RPMI7951 (cell line): Measurements from ENCODE around the gene PRAMEF12. TPM values are rescaled to one million over a fixed set of nuclear protein-coding genes. Genes with fewer than 3 reads are reported as not detected.
"Not testable (repeated sequence)": the region's sequence is repeated elsewhere in the genome, so short reads cannot be mapped to it uniquely, and the experiment has no call there.

ENCODE experiments used
- DNase-seq: peaks from one replicate; pipeline ENCODE4 v3.0.0-alpha.2; 2012; ENCODE audit warnings: low read depth
- total RNA-seq: library from RNA; depleted of rRNA; stranded (reverse); fragments of >200 nt; shearing (Covaris generic); gene quantifications from 2 replicates; pipeline ENCODE4 v1.2.3, GENCODE V29; 2014; rRNA removed

Gene PRAMEF12
- not detected in 2 replicates for total RNA-seq

DNA sequence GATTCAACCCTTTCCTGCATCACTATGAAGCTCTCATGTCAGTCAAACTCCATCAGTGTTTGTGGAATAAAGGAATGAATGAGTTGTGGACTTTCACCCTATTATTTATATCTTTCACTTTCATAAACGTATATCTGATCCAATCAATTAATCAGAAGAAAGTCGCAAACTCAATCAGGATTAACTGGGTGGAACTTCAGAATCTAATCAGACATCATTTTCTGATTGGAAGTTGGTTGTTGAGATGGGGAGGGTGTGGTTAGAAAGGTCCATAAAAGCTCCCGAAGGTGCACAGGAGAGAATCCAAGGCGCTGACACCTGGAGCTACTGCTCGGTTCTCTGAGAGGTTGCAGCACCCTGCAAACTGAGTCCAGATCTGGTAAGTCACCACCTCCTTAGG lies at the start of gene PRAMEF12:
Gene PRAMEF12 (plus strand): TSS at position 301 of the 400 bp plus-strand sequence. CDS start 1,130 bp downstream, outside the sequence.
- DNase-seq, result no peak

DNA sequence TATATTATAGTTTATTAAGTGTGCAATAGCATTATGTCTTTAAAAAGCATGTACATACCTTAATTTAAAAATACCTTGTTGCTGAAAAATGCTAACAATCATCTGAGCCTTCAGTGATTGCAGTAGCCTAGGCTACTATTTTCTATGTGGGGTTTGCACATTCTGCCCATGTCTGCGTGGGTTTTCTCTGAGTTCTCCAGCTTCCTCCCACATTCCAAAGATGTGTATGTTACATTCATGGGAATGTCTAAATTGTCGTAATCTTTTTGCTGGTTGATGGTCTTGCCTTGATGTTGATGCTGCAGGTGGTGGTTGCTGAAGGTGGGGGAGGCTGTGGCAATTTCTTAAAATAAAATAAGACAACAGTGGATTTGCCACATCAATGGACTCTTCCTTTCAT lies 45.1 kb upstream of the PRAMEF12 start:
- DNase-seq, result no peak

DNA sequence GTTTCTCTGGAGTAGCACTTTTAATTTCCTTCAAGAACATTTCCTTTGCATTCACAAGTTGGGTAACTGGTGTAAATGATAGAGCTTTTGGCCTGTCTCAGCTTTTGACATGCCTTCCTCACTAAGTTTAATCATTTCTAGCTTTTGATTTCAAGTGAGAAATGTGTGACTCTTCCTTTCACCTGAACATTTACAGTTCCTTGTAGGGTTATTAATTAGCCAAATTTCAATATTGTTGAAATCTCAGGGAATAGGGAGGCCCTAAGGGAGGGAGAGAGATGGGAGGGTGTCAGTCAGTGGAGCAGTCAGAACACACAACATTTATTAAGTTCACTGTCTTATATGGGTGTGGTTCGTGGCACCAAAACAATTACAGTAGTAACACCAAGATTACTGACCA lies 43.4 kb upstream of the PRAMEF12 start:
- DNase-seq, result no peak

- DNase-seq, result not testable (repeated sequence)
Observed at GRCh38 chr1:12731084-12731483, 42.5 kb upstream of the PRAMEF12 start.

DNA sequence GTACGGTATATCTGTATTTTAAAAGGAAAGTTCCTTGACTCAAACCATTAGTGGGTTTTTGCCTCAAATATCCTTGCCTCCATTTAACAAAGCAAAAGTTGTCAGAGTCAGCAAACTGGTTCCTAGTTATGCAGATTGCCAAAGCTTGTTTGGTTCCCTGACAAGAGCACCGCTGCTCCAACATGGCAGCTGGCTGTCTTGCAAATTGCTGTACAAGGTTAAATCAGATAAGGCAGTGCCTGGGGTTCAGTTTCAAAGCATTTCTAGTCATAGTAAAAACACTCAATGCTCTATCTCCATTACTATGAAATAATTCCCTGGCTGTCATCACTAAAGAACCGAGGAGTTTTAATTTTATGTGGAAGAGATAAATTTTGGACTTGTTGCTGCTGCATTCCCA lies 38.9 kb upstream of the PRAMEF12 start:
- no peak for DNase-seq

GRCh38 chr1:12738934-12739333 lies 34.6 kb upstream of the PRAMEF12 start:
- DNase-seq, result no peak

DNA sequence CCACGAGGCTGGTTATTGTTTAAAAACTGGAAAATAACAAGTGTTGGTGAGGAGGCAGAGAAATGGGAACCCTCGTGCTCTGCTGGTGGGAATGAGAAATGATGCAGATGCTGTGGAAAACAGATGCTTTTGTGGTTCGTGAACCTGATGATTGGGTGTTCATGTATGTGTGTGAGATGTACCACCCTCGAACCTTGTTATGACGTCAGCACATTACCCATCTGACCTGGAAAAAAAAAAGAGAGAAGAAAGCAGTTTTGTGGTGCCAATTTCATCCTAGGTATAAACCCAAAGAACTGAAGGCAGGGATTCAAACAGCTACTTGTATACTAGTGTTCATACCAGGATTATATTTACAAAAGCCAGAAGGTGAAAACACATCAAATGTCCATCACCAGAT lies 33.9 kb upstream of the PRAMEF12 start:
- DNase-seq, result no peak

DNA sequence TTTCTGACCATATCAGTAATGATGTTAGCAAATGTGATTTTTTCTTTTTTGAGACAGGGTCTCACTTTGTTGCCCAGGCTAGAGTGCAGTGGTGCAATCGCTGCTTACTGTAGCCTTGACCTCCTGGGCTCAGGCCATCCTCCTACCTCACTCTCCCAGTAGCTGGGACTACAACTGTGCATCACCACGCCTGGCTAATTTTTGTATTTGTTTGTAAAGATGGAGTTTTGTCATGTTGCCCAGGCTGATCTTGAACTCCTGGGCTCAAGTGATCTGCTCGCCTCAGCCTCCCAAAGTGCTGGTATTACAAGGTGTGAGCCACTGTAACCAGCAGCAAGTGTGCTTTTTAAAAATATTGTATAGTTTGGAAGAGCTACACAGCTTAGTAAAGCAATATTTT lies 31.6 kb upstream of the PRAMEF12 start:
- no peak for DNase-seq

DNA sequence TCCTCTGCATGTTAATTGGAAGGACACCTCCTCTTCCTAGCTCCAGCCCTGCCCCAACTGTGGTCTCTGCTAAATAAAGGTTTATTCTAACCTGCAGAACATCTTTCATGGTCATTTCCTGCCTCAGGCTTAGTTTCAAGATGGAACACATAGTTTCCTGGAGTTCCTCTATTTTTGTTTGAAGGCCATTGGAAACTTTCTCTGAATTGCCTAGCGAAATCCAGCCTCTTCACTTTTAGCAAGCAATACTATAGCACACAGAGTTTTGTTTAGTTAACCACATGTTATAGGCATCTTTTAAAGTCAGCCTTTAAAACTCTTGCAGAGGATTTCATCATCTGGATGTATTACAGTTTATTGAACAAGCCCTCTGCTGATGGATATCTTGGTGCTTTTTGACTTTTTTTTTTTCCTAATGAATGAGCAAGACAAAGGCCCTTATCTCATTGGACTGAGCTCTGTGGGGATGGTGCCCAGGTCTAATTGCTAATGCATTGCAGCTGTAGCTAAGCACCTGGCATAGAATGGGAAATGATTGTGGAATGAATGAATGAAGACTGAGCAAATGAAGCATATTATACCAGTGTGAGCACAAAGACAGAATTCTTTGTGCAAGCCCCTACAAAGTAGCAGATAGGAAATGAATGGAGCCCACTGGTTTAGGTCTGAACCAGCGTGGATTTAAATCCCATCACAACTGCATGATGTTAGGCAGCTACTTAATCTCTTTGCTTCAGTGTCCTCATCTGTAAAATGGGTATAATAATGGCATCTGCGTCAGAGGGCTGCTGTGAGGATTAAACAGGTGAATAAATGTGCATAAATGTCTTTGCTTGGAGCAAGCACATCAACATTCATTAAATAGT lies 28.2 kb upstream of the PRAMEF12 start:
- DNase-seq, result no peak

DNA sequence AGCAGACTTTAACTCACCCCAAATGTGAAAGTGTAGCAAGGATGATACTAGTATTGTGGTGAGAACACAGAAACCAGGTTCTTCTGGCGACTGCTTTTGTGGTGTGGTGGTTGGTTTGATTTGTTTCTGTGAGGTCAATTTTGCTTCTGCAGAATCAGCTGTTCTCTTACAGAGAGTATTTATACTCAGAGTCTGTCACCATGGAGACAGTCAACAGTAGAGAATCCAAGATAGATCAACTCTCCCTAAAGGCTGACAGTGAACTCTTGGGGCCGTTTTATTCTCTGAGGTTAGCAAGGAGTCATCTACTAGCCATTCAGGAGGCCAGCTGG lies 27.6 kb upstream of the PRAMEF12 start, which contains the start of gene CFAP107:
Gene CFAP107 (plus strand): TSS at position 209 of the 332 bp plus-strand sequence. CDS start 231 bp downstream, outside the sequence.
- DNase-seq, result peak; percentile 14

DNA sequence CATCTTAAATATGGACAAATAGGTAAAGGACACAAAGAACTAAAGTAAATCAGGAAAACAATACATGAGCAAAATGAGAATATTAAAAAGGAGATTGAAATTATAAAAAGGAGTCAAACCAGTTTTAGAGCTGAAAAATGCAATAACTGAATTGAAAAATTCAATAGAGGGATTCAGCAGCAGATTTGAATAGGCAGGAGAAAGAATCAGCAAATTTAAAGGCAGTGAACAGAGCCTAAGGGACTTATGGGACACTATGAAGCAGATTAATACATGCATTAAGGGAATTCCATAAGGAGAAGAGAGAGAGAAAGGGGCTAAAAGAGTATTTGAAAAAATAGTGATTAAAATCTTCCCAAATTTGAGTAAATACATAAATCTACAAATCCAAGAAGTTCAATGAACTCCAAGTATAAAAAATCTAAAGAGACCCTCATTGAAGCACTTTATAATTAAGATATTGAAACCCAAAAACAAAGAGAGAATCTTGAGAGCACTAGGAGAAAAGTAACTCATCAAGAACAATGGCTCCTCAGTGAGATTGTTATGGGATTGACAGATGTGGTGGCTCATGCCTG lies 24.7 kb upstream of the PRAMEF12 start:
- DNase-seq, result no peak

- no peak for DNase-seq
Observed at GRCh38 chr1:12754738-12755137, 18.8 kb upstream of the PRAMEF12 start.

GRCh38 chr1:12756273-12756672 lies 17.3 kb upstream of the PRAMEF12 start:
- DNase-seq, result no peak

GRCh38 chr1:12756768-12757413 lies 16.6 kb upstream of the PRAMEF12 start:
- no peak for DNase-seq

- no peak for DNase-seq
Observed at GRCh38 chr1:12757836-12758235, 15.7 kb upstream of the PRAMEF12 start.

DNA sequence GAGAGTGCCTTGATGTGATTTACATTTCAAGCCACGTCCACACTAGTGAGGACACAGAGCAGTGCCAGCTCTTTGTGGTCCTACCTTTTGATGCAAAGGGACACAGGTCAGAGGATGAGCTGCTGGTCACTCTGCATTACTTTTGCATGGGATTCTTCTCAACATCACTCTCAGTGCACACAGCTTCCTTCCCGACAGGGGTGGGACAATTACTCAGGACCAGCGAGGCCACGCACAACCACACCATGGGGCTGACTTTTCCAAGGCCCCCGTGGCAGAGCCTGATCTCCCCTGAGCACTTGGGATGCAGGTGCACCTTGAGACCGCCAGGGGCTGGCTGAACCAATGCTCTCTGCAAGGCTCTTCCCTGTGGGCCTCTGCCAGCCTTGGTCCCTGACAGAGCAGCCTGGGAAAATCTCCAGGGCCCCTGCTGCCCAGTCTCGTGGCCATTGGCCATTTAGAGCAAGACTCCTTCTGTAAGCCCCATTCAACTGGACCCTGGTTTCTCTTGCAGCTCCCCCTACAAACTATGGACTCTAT lies 13.2 kb upstream of the PRAMEF12 start:
- DNase-seq, result peak; percentile 11

DNA sequence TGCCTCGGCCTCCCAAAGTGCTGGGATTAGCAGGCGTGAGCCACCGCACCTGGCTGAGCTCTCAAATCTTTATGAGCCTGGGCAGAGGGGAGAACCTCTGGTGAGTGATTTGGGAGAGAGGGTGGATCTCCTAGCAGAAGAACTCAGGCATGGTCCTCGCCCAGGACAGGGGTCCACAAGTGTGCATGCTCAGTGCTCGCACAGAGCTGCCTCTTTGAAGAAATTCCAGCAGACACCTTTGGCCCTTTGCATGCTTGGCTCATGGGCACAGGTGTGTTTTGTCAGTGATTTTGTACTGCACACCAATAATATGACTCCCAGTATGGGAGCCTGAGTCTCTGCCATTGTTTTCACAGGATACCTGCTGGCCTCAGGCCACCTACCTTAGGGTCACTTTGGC lies 11.8 kb upstream of the PRAMEF12 start:
- no peak for DNase-seq

DNA sequence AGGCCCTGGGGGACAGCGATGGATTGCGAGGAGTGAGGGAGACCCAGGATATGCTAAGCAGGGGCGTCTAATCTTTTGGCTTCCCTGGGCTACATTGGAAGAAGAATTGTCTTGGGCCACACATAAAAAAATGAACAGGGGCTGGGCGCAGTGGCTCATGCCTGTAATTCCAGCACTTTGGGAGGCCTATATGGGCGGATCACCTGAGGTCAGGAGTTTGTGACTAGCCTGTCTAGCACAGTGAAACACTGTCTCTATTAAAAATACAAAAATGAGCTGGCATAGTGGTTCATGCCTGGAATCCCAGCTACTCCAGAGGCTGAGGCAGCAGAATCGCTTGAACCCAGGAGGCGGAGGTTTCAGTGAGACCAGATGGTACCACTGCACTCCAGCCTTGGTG lies 10.8 kb upstream of the PRAMEF12 start:
- no peak for DNase-seq

DNA sequence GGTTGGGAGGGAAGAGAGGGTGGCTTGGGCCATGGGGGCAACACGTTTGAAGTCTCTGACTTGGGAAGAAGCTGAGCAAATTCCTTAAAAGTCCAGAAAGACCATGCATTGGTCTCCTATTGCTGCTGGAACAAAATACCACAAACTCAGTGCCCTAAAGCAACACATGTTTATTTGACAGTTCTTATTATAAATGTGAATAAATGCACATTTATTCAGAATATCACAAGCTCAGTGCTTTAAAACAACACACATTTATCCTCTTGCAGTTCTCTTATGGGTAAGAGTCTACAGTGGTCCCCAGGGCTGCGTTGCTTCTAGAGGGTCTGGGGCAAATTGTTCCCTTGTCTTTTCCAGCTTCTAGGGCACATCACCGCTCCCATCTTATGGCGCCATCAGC lies 10.1 kb upstream of the PRAMEF12 start:
- DNase-seq, result no peak

- DNase-seq, result no peak
Observed at GRCh38 chr1:12764016-12764415, 9.5 kb upstream of the PRAMEF12 start.

DNA sequence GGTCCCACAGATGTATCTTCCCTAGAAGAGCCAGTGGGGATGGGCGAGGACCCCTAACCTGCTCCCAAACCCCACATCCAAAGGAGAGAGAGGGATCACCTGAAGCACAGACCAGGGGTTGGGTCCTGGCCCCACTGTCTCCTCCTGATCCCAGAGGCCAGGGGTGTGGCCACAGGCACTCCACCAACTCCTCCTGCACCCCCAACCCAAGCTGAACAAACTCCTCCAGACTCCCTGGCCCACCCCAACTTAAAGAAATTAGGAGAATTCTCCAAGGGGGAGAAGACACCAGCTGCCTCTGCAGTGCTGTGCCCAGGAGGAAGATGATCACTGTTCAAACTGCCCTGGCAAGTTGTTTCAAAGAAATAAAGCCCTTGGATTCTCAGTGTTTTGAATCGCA lies 4.5 kb upstream of the PRAMEF12 start:
- no peak for DNase-seq

DNA sequence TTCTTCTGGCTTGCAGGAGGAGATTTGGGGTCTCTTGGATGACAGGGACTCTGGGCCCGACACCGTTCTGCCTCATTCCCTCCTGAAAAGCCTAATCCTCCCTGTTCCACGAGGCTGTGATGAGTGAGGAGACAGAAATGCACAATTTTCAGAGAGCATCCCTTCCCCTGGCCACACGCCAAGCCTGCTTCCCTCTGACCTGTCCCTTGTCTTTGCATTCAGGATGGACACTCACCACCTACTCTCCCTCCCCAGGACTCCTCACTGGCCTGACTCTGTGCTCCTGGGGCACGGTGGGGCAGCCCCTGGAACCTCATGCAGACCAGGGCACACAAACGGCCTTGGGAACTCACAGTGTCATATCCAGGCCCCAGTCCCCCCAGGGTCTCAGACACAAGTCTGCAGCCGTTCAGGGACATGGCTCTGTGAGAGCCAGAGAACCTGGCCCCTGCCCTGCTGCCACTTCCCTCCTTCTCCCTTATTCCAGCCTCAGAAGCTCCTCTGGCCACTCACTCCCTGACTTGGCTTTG lies 3.5 kb upstream of the PRAMEF12 start:
- DNase-seq, result no peak
